Thoracic aorta (tissue), 2 donors: ENCODE results near the gene IGFLR1. TPM values are rescaled to one million over a fixed set of nuclear protein-coding genes. Genes with fewer than 3 reads are reported as not detected.

ENCODE experiments used
- ATAC-seq: fragments of 150-250 bp; one replicate; pipeline ENCODE4 v1.8.0; 2017; ENCODE audit warnings: low read depth; ENCODE audit not compliant: insufficient number of reproducible peaks, low FRiP score
- DNase-seq: peaks from one replicate; pipeline ENCODE4 v3.0.0-alpha.2; 2020; ENCODE audit warnings: low spot score
- H3K27ac ChIP-seq, 2 donors: fragments of 200-600 bp; sonication (generic); 1 replicate in 1 of 2; 2 replicates in 1 of 2; pipeline ENCODE4 v1.5.1; 2016; ENCODE audit warnings: mild to moderate bottlenecking in 2 of 2, moderate library complexity in 2 of 2
- H3K27me3 ChIP-seq: fragments of 200-600 bp; sonication (generic); replicated peaks from 2 replicates; pipeline ENCODE4 v1.6.0; 2016; ENCODE audit warnings: mild to moderate bottlenecking; ENCODE audit not compliant: insufficient read depth
- H3K36me3 ChIP-seq: fragments of 200-600 bp; sonication (generic); one replicate; pipeline ENCODE4 v1.5.1; 2016
- H3K4me1 ChIP-seq, 2 donors: fragments of 200-600 bp; sonication (generic); 1 replicate in 1 of 2; 2 replicates in 1 of 2; pipeline versions ENCODE4 v1.5.1 to v1.6.0; 2016; ENCODE audit warnings: low read depth in 2 of 2, mild to moderate bottlenecking in 1 of 2; ENCODE audit not compliant: control insufficient read depth in 1 of 2
- H3K4me3 ChIP-seq: fragments of 200-600 bp; sonication (generic); 2 replicates; pipeline ENCODE4 v1.5.1; 2016; ENCODE audit warnings: mild to moderate bottlenecking
- H3K9me3 ChIP-seq: fragments of 200-600 bp; sonication (generic); 2 replicates; pipeline ENCODE4 v1.5.1; 2016
- CTCF ChIP-seq: fragments of 200-600 bp; sonication (generic); IDR thresholded peaks from one replicate; pipeline ENCODE4 v1.5.1; 2019; ENCODE audit warnings: antibody characterized with exemption
- total RNA-seq, 2 donors: library from RNA; depleted of rRNA; stranded (reverse); fragments of >200 nt; gene quantifications; one replicate each; pipeline versions ENCODE4 v1.1.0 to v1.2.3, GENCODE V29; 2016

IGFLR1 gene
- total RNA-seq, 2 donors from 2014 or later, result 6.9 to 13.1 TPM

GRCh38 chr19:35750167-35750566, 7.9 kb upstream of the IGFLR1 start:
- H3K9me3 ChIP-seq, result no peaks in the 10 kb centered on the region
- H3K27ac ChIP-seq, result no peak overlapping the region
- no peak for TF ChIP-seq CTCF
- no peak overlapping the region for H3K4me3 ChIP-seq
- peaks cover 19% of the 10 kb centered on the region for H3K36me3 ChIP-seq
- no peaks in the 10 kb centered on the region for H3K27me3 ChIP-seq
- ATAC-seq (no peak), DNase-seq (no peak)
- H3K4me1 ChIP-seq, result peaks cover 26 to 45% of the 10 kb centered on the region in 2 donors

GRCh38 chr19:35748106-35749020, 6.1 kb upstream of the IGFLR1 start, which contains the start of gene LIN37:
Gene LIN37 (plus strand): TSS chr19:35748576. CDS start chr19:35748725, 149 bp downstream.
- DNase-seq, result peak; percentile 99
- Histone ChIP-seq H3K4me3 (peak within 1 kb of the TSS; percentile 97), H3K27me3 (no peaks in the 10 kb centered on the region), H3K36me3 (peaks cover 12% of the 10 kb centered on the region), H3K4me1 (peaks cover 31 to 45% of the 10 kb centered on the region in 2 donors), H3K27ac (peak within 1 kb of the TSS; percentile 71 to 83), H3K9me3 (no peaks in the 10 kb centered on the region)
- ATAC-seq, result peak; percentile 93
- TF ChIP-seq CTCF, result no peak

- no peaks in the 10 kb centered on the region for H3K27me3 ChIP-seq
- peak overlapping the region in 1 of 2 donors; percentile 99 for H3K27ac ChIP-seq
- peaks cover 4% of the 10 kb centered on the region for H3K36me3 ChIP-seq
- ATAC-seq (no peak), DNase-seq (no peak)
- H3K4me3 ChIP-seq, result peak overlapping the region; percentile 91
- H3K4me1 ChIP-seq, result peaks cover 31 to 45% of the 10 kb centered on the region in 2 donors
- H3K9me3 ChIP-seq, result no peaks in the 10 kb centered on the region
- no peak for TF ChIP-seq CTCF
Measured at GRCh38 chr19:35746531-35746930, 4.3 kb upstream of the IGFLR1 start.

GRCh38 chr19:35746087-35746462, 3.8 kb upstream of the IGFLR1 start:
- H3K4me1 ChIP-seq, result peaks cover 31 to 46% of the 10 kb centered on the region in 2 donors
- no peak for DNase-seq
- no peak for ATAC-seq
- peak overlapping the region; percentile 99 to 100 for H3K27ac ChIP-seq
- peak overlapping the region; percentile 91 for H3K4me3 ChIP-seq
- H3K9me3 ChIP-seq, result no peaks in the 10 kb centered on the region
- H3K36me3 ChIP-seq, result peaks cover 4% of the 10 kb centered on the region
- no peak for TF ChIP-seq CTCF
- no peaks in the 10 kb centered on the region for H3K27me3 ChIP-seq

- no peaks in the 10 kb centered on the region for H3K9me3 ChIP-seq
- no peaks in the 10 kb centered on the region for H3K27me3 ChIP-seq
- DNase-seq (peak; percentile 93), ATAC-seq (peak; percentile 72)
- peak within 1 kb of the TSS; percentile 91 for H3K4me3 ChIP-seq
- H3K27ac ChIP-seq, result peak within 1 kb of the TSS; percentile 99 to 100
- no peak for TF ChIP-seq CTCF
- H3K36me3 ChIP-seq, result peaks cover 4% of the 10 kb centered on the region
- H3K4me1 ChIP-seq, result peaks cover 31 to 50% of the 10 kb centered on the region in 2 donors
Measured at GRCh38 chr19:35745328-35746086, 3.3 kb upstream of the IGFLR1 start, which contains the start of the genes PSENEN and U2AF1L4. Gene PSENEN (plus strand): TSS chr19:35745651. CDS start chr19:35745931, 280 bp downstream. Gene U2AF1L4 (minus strand): TSS chr19:35745418. CDS start chr19:35745391, 27 bp downstream.
